ENCODE measurements around the gene MSANTD3.
A peak's percentile ranks its signal among the peaks of the same experiment; 100 is the strongest.
"Not testable (repeated sequence)": the region's sequence is repeated elsewhere in the genome, so short reads cannot be mapped to it uniquely, and the experiment has no call there.

MSANTD3 gene

GRCh38 chr9:100430286-100430940 is 3.5 kb downstream of the MSANTD3 start:
- no peak for DNase-seq

DNA sequence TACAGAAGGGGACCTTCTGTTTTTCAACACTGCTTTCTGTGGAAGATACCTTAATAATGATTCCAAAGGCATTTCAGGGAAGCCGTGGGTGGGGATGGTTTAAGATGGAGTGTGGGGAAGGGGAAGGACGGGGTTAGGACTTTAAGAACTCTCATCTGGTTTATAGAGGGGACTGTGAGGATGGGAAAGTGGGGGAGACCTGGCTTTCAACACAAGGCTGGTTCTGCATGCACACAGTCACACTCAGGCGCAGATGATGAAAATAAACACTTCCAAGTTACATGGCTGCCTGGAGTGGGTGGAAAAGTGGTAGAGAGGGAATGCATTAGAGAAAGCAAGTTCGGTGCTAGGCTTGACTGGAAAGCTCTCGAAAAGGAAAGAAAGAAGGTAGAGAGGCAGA is 4.9 kb downstream of the MSANTD3 start:
- no peak for DNase-seq

DNA sequence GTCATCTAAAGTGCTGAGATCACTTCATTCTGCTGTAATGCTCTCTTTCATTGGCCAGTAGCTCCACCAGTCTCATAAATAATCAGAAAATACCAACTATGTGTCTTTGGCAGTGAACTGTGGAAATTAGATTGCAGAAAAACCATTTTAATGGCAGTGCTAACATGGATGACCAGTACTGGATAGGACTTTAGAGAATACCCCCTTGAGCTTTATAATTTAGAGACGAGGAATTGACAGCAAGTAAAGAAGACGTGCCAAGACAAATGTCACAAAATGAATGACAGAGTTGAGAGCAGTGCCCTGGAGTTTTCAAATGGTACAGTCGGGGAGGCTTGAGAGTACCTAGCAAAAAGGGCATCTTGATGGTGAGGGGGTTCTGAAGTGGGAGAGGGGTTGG is 5.8 kb downstream of the MSANTD3 start:
- no peak for DNase-seq

GRCh38 chr9:100436571-100436970 is 9.6 kb downstream of the MSANTD3 start:
- no peak for DNase-seq

GRCh38 chr9:100437860-100438805 is 11.2 kb downstream of the MSANTD3 start:
- peak; percentile 70 for DNase-seq

DNA sequence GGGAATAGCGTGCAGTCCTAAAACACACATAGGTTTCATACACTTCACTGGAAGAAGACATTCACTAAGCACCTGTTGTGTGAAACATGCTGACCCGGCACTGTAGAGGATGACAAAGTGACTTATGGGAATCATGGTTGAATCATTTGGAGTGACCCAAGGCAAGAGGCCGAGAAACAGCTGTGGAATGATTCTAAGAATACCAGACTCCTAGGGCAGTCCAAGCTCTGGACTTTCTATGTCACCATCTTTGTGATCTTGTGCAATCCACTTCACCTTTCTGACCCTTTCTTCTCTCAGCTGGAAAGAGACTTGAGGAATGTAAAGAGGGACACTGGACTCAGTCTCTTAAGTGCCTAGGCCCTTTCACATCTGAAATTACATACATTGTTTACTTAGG is 13.1 kb downstream of the MSANTD3 start:
- no peak for DNase-seq

GRCh38 chr9:100440487-100440886 is 13.5 kb downstream of the MSANTD3 start:
- not testable (repeated sequence) for DNase-seq

DNA sequence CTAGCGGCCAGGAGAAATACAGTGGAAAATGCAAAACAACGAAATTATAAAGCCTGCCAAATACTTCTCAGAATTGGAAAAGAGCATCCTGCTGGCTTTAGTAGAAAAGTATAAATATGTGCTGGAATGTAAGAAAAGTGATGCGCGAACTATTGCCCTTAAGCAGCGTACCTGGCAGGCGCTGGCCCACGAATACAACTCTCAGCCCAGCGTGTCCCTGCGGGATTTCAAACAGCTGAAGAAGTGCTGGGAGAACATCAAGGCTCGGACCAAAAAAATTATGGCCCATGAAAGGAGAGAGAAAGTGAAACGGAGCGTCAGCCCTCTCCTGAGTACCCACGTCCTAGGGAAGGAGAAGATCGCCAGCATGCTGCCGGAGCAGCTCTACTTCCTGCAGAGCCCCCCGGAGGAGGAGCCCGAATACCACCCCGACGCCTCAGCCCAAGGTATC is 15.0 kb downstream of the MSANTD3 start:
- no peak for DNase-seq

DNA sequence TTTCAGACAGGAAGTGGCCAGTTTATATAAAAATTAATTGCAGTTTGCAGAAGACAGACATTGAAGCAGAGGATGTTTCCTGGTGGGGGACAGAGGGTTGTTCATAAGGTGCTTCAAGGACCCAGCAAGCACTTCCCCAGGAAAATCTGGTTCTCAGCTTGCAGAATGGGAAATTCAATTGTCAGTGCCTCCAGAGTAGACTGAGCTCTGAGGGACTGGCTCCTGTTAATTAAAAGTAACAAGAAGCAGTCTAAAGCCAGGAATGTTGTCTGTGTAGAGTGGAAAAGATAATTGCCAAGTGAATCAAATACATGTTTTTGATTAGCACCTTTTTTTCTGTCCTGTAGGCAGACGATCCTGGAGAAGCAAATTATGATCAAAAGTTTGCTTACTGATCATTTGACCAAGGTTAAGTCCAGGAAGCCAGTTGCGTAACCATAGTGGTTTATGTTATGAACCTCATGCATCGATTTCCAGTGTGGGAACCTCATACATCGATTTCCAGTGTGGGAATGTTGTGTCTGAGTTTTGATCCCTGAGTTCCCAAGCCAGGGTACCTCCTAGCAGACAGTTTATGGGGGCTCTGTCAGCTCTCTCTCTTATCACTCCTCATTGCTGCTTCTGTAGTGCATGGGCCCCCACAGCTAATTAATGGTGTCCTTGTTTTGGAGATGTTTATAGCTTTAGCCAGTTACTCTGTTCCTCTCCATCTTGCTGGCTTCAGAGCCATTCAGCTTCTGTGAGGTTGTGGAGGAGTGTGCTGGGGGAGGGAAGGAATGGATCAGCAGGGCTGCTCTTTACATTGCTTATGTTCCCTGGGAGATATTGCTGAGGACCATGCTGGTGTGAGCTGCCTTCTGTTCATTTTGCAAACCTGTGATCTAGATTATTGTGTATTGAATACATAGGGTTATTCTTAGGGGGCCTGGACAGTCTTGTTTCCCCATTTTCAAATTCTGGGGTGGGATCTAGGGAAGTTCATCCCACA is 17.1 kb downstream of the MSANTD3 start:
- DNase-seq = no peak

DNA sequence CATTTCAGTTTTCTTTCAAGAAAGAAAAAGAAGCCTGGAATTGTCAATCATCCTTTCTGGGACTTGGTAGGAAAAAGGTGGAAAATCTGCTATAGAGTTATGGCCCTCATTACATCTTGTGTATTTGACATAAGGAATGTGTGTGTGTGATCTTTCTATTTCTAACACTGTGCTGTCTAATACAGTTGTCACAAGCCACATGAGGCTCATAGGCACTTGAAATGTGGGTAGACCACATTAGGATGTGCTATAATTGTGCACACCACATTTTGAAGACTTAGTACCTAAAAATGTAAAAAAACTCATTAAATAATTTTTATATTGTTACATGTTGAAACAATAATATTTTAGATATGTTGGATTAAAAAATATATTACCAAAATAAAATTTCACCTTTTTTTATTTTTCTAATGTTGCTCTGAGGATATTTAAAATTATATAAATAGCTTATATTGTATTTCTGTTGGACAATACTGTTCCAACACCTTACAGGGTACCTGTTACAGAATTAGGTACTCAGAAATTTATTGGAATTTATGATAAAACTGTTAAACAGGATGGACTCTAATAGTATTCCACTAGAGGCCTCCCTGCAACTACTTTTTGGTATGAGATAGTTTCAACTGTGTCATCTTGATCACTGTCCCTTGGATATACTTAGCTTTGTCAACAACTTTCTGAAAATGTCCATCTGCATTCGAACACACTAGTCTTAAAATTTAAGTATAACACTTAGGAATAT is 18.4 kb downstream of the MSANTD3 start:
- no peak for DNase-seq

GRCh38 chr9:100445903-100446549 is 19.1 kb downstream of the MSANTD3 start:
- DNase-seq = no peak

DNA sequence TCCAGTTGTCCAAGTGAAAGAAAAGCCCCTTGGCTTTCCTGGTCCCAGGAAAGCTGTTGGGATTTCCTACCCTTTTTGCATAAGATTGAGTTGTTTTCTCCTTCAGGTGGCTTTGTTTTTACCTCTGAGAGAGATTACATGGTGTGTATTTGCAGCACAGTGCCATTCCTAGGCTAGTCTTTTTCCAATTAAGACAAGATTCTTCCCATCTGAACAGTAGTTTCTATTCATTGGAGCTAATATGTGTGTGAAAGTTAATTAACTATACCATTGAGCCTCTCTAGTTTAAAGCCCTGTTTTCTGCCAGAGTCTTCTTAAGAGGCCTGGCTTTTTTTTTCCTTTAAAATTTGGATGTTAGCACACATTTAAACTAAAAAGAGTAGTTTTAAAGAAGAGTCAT is 20.1 kb downstream of the MSANTD3 start:
- no peak for DNase-seq

GRCh38 chr9:100448266-100448665 is 21.3 kb downstream of the MSANTD3 start:
- DNase-seq = no peak

GRCh38 chr9:100449420-100449819 is 22.5 kb downstream of the MSANTD3 start:
- no peak for DNase-seq

- no peak for DNase-seq
These were observed 26.0 kb downstream of the MSANTD3 start for GRCh38 chr9:100452894-100453293.

- DNase-seq = no peak
These were observed 28.5 kb downstream of the MSANTD3 start for GRCh38 chr9:100455470-100455869.

- no peak for DNase-seq
These were observed 30.6 kb downstream of the MSANTD3 start for GRCh38 chr9:100457517-100457916.

DNA sequence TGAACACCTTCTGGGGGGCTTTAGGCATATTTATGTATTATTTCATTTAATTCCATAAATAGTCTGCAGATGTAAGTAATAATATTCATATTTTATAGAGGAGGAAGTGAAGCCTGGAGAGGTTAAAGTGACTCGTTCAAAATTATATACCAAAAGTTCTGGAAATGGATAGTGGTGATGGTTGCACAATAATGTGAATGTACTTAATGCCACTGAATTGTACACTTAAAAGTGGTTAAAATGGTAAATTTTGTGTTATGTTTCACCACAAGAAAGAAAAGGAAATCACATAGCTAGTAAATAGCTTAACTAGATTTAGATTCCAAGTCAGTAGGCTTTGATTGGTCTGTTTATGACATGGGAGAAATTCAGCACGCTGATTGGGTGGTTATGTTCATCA is 33.0 kb downstream of the MSANTD3 start:
- DNase-seq = no peak

DNA sequence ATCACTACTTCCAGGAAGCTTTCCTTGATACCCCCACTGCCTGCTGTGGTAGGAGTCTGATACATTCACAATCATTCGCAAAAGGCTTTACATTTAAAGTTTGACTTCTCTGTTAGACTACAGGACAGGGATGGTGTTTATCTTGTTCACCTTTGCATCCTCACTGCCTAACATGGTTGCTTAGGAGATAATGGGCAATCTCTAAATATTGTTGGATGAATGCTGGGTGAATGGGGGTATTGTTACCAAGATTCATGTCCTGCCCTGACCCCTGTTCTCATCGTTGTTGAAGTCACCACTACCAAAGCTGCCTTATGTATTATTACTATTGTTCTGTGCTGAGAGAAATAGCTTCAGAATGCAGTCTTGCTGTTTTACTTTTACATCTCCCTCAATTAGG is 38.3 kb downstream of the MSANTD3 start:
- DNase-seq = no peak

DNA sequence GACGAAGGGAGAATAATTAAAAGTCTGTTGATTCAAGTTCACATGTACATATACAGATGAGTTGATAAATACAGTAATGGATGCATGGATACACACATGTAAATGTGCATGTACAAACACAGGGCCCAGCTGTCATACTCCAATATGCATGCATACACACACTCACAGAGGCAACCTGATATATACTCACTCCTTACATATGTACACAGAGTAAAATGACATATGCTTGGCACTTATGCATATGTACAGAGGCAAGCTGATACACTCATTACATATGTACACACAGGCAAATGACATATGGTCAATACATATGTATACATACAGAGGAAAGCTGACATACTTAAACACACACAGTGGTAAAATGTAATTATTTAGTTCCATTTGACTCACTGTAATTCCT is 38.8 kb downstream of the MSANTD3 start:
- no peak for DNase-seq

GRCh38 chr9:100466171-100466828 is 39.4 kb downstream of the MSANTD3 start:
- no peak for DNase-seq

Measured in activated CD4-positive, alpha-beta T cell treated with anti-CD3 and anti-CD28 coated beads, Interleukin-10, Interleukin-2, amounts not matched to agents 100 ng/mL and 50 ng/mL, durations not matched to agents 16 hours and 8 hours (primary cell).